GM19238 (cell line): Measurements from ENCODE around the gene MTLN.
"Not testable (repeated sequence)": the region's sequence is repeated elsewhere in the genome, so short reads cannot be mapped to it uniquely, and the experiment has no call there.

Source experiments
- DNase-seq: peaks from one replicate; pipeline ENCODE4 v3.0.0; 2011; ENCODE audit warnings: low spot score; ENCODE audit not compliant: insufficient read length

Gene MTLN

GRCh38 chr2:110211938-110212858 lies at the start of gene MTLN:
Gene MTLN (minus strand): TSS chr2:110212547. CDS start chr2:110212525, 22 bp downstream.
- DNase-seq, result peak; percentile 67

- DNase-seq, result not testable (repeated sequence)
These were observed 49.6 kb upstream of the MTLN start for GRCh38 chr2:110261910-110262309.

- DNase-seq, result not testable (repeated sequence)
These were observed 35.9 kb upstream of the MTLN start for GRCh38 chr2:110248081-110248795.

- DNase-seq, result not testable (repeated sequence)
These were observed 33.4 kb upstream of the MTLN start for GRCh38 chr2:110245488-110246435.

GRCh38 chr2:110243283-110243682 lies 30.9 kb upstream of the MTLN start:
- not testable (repeated sequence) for DNase-seq

- DNase-seq, result not testable (repeated sequence)
These were observed 22.2 kb upstream of the MTLN start for GRCh38 chr2:110234514-110234913.

GRCh38 chr2:110229886-110230285 lies 17.5 kb upstream of the MTLN start:
- DNase-seq, result not testable (repeated sequence)

GRCh38 chr2:110222626-110223025 lies 10.3 kb upstream of the MTLN start:
- not testable (repeated sequence) for DNase-seq

GRCh38 chr2:110221938-110222337 lies 9.6 kb upstream of the MTLN start:
- DNase-seq, result no peak

GRCh38 chr2:110220190-110220564 lies 7.8 kb upstream of the MTLN start:
- no peak for DNase-seq

- no peak for DNase-seq
These were observed 7.3 kb upstream of the MTLN start for GRCh38 chr2:110219496-110220189.

- not testable (repeated sequence) for DNase-seq
These were observed 6.5 kb upstream of the MTLN start for GRCh38 chr2:110218889-110219288.

- no peak for DNase-seq
These were observed 4.5 kb upstream of the MTLN start for GRCh38 chr2:110216803-110217202.

- no peak for DNase-seq
These were observed 3.9 kb upstream of the MTLN start for GRCh38 chr2:110216199-110216598.

GRCh38 chr2:110215566-110216158 lies 3.3 kb upstream of the MTLN start:
- DNase-seq, result no peak

GRCh38 chr2:110215091-110215490 lies 2.7 kb upstream of the MTLN start:
- no peak for DNase-seq

- not testable (repeated sequence) for DNase-seq
These were observed 1.2 kb upstream of the MTLN start for GRCh38 chr2:110213522-110213921.

GRCh38 chr2:110205660-110206455 lies 6.5 kb downstream of the MTLN start:
- no peak for DNase-seq
